GM20000 (cell line): Measurements from ENCODE around the gene NDUFS4.
"Not testable (repeated sequence)": the region's sequence is repeated elsewhere in the genome, so short reads cannot be mapped to it uniquely, and the experiment has no call there.

Source experiments
- DNase-seq: peaks from one replicate; pipeline ENCODE4 v3.0.0; 2012; ENCODE audit warnings: low spot score
- CTCF ChIP-seq: IDR thresholded peaks from 2 replicates; pipeline ENCODE4 v1.5.1; 2012; ENCODE audit warnings: mild to moderate bottlenecking, control low read depth; ENCODE audit errors: extremely low read depth, missing control alignments

The NDUFS4 gene

GRCh38 chr5:53678981-53679660 lies 118.7 kb downstream of the NDUFS4 start:
- DNase-seq = no peak
- no peak for TF ChIP-seq CTCF

DNA sequence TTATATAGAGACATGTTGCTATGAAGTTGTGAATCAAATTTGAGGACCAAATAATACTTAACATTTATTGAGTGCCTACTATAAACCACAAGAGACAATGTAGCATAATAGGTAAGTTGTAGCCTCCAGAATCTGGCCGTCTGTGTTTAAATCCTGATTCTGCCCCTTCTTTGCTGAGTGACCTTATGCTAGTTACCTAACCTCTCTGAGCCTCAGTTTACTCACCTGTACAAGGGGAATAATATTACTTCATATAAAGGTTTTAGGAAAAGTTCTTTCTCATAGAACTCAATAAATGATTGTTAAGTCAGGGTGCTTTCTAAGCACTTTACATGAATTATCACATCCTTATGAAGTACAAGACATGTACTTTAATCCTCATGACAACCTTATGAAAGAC lies 120.6 kb downstream of the NDUFS4 start:
- no peak for TF ChIP-seq CTCF
- no peak for DNase-seq

DNA sequence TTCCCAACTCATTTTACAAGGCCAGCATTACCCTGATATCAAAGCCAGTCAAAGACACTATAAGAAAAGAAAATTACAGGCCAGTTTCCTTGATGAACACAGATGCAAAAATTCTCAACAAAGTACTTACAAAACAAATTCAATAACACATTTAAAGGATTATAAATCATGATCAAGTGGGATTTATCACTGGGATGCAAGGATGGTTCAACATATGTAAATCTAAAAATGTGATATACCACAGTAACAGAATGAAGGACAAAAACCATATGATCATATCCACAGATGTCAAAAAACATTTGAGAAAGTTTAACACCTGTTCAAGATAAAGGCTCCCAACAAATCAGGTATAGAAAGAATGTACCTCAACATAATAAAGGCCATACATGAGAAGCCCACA lies 130.6 kb downstream of the NDUFS4 start:
- no peak for TF ChIP-seq CTCF
- DNase-seq = no peak

DNA sequence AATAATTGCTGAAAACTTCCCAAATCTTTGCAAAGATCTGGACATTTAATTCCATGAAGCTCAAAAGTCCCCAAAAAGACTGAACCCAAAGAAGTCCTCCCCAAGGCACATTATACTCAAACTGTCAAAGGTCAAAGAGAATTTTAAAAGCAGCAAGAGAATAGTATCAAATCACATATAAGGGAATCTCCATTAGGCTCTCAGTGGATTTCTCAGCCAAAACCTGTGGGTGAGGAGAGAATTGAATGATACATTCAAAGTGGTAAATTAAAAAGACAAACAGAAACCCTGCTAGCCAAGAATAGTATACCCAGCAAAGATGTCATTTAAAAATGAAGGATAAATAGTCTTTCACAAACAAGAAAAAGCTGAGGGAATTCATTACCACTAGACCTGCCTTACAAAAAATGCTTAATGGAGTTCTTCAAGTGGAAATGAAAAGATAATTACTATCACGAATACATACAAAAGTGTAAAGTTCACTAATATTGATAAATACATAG lies 134.1 kb downstream of the NDUFS4 start:
- DNase-seq = no peak
- no peak for TF ChIP-seq CTCF

- DNase-seq = not testable (repeated sequence)
Observed at GRCh38 chr5:53710405-53710804, 150.0 kb downstream of the NDUFS4 start.

GRCh38 chr5:53712327-53712726 lies 151.9 kb downstream of the NDUFS4 start:
- no peak for DNase-seq
- no peak for TF ChIP-seq CTCF

DNA sequence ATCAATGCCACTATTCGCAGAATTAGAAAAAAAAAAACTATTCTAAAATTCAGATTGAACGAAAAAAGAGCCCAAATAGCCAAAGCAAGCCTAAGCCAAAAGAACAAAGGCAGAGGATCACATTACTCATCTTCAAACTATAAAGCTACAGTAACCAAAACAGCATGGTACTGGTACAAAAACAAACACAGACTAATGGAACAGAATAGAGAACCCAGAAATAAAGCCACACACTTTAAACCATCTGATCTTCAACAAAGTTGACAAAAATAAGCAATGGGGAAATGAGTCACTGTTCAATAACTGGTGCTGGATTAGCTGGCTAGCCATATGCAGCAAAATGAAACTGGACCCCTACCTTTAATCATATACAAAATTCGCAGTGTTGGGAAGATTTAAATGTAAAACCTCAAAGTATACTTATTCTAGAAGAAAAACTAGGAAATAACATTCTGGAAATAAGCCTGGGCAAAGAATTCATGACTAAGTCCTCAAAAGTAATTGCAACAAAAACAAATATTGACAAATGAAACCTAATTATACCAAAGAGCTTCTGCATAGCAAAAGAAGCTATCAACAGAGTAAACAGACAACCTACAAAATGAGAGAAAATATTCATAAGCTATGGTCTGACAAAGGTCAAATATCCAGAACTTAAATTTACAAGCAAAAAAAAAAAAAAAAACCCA lies 153.7 kb downstream of the NDUFS4 start:
- TF ChIP-seq CTCF = no peak
- DNase-seq = no peak

GRCh38 chr5:53714667-53715010 lies 154.2 kb downstream of the NDUFS4 start:
- TF ChIP-seq CTCF = no peak
- DNase-seq = no peak
